ENCODE results near the gene CTRB1. TPM values are rescaled to one million over a fixed set of nuclear protein-coding genes. Genes with fewer than 3 reads are reported as not detected.
"Not testable (repeated sequence)": the region's sequence is repeated elsewhere in the genome, so short reads cannot be mapped to it uniquely, and the experiment has no call there.

CTRB1 gene
- total RNA-seq, 6 donors from 2014 or later: 5.1 to 11.3 TPM; not detected in 4

DNA sequence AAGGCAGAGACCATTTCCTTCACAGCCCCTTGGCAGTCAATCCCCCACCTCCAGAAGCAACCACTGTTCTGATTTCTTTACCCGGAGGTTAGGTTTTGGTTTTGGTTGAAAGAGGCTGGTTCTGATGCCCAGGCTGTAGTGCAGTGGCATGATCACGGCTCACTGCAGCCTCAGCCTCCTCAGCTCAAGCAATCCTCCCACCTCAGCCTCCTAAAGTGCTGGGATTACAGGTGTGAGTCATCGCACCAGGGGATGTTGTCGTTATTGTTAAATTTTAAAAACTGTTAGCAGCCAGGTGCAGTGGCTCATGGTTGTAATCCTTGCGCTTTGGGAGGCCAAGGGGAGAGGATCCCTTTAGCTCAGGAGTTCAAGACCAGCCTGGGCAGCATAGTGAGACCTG, 8.8 kb upstream of the CTRB1 start:
- no peaks in the 10 kb centered on the region for H3K27me3 ChIP-seq
- no peaks in the 10 kb centered on the region for H3K9me3 ChIP-seq
- no peak overlapping the region for H3K4me3 ChIP-seq
- WGBS, 2 donors: 88 to 90% methylated on average over 5 of the region's 5 CpGs
- TF ChIP-seq POLR2A (IDR thresholded peaks at IDR 0.05) (no peak), EP300 (IDR thresholded peaks at IDR 0.05) (no peak), POLR2AphosphoS5 (IDR thresholded peaks at IDR 0.05) (no peak), CTCF (IDR thresholded peaks at IDR 0.05) (no peak)
- H3K27ac ChIP-seq: no peak overlapping the region
- H3K4me1 ChIP-seq: no peaks in the 10 kb centered on the region
- no peaks in the 10 kb centered on the region for H3K36me3 ChIP-seq
- ATAC-seq (ENCODE audit: low FRiP score in 2 of 2) (no peak), DNase-seq (no peak)

GRCh38 chr16:75211286-75211685, 7.5 kb upstream of the CTRB1 start:
- not testable (repeated sequence) for H3K27ac ChIP-seq; H3K4me3 ChIP-seq; ATAC-seq (ENCODE audit: low FRiP score in 2 of 2); H3K27me3 ChIP-seq; H3K9me3 ChIP-seq; H3K4me1 ChIP-seq; H3K36me3 ChIP-seq; DNase-seq
- WGBS, 2 donors: 87 to 93% methylated on average over 9 to 10 of the region's 10 CpGs

DNA sequence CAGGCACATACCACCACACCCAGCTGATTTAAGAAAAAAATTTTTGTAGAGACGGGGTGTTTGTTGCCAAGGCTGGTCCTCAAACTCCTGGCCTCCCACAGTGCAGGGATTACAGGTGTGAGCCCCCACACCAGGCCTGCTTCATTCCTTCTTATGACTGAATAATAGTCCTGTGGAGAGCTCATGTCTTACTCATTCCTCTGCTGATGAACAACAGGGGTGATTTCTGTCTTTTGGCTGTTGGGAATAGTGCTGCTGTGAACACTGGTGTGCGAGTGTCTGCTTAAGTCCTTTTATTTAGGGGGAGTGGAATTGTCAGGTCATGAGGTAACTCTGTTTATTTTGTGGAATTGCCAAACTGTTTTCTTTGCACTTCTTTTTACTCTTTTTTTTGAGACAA, 2.7 kb upstream of the CTRB1 start:
- Histone ChIP-seq H3K9me3 (no peaks in the 10 kb centered on the region), H3K36me3 (no peaks in the 10 kb centered on the region), H3K4me3 (no peak overlapping the region), H3K27ac (no peak overlapping the region), H3K4me1 (peaks cover 0 to 10% (median 0%) of the 10 kb centered on the region in 4 donors), H3K27me3 (no peaks in the 10 kb centered on the region)
- DNase-seq (no peak), ATAC-seq (ENCODE audit: low FRiP score in 2 of 2) (no peak)
- WGBS, 2 donors: 81 to 88% methylated on average over 2 of the region's 2 CpGs
- TF ChIP-seq POLR2AphosphoS5 (IDR thresholded peaks at IDR 0.05): no peak
- no peak for TF ChIP-seq EP300 (IDR thresholded peaks at IDR 0.05)
- no peak for TF ChIP-seq POLR2A (IDR thresholded peaks at IDR 0.05)
- no peak for TF ChIP-seq CTCF (IDR thresholded peaks at IDR 0.05)

- Histone ChIP-seq H3K27ac (no peak overlapping the region), H3K4me3 (no peak overlapping the region), H3K4me1 (peaks cover 0 to 10% (median 0%) of the 10 kb centered on the region in 4 donors), H3K36me3 (no peaks in the 10 kb centered on the region), H3K27me3 (no peaks in the 10 kb centered on the region), H3K9me3 (no peaks in the 10 kb centered on the region)
- 88 to 94% methylated on average over 7 of the region's 7 CpGs for WGBS, 2 donors
- TF ChIP-seq CTCF (IDR thresholded peaks at IDR 0.05) (no peak), POLR2A (IDR thresholded peaks at IDR 0.05) (no peak), POLR2AphosphoS5 (IDR thresholded peaks at IDR 0.05) (no peak), EP300 (IDR thresholded peaks at IDR 0.05) (no peak)
- ATAC-seq (ENCODE audit: low FRiP score in 2 of 2) (no peak), DNase-seq (no peak)
Observed at GRCh38 chr16:75216576-75216975, 2.2 kb upstream of the CTRB1 start.

DNA sequence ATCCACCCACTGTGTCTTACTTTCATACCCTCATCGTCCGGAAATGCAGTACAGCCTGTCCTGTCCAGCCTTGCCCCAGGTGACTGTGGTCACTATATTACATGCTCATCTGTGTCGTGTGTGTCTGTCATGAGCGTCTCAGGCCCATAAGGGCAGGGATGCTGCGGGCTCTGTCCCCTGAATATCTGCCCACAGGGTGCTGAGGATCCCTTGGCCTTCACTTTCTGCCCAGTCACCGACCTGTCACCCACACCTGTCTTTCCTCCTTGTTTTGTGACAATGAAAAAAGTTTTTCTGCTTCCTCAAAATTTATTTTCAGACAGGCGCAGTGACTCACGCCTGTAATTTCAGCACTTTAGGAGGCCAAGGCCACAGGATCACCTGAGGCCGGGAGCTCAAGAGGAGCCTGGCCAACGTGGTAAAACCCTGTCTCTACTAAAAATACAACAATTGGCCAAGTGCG, 1.4 kb upstream of the CTRB1 start:
- TF ChIP-seq EP300 (IDR thresholded peaks at IDR 0.05) (no peak), POLR2A (IDR thresholded peaks at IDR 0.05) (no peak), CTCF (IDR thresholded peaks at IDR 0.05) (no peak), POLR2AphosphoS5 (IDR thresholded peaks at IDR 0.05) (no peak)
- no peak for DNase-seq
- H3K4me3 ChIP-seq: no peak overlapping the region
- H3K27me3 ChIP-seq: no peaks in the 10 kb centered on the region
- H3K36me3 ChIP-seq: no peaks in the 10 kb centered on the region
- peaks cover 0 to 10% (median 0%) of the 10 kb centered on the region in 4 donors for H3K4me1 ChIP-seq
- no peak for ATAC-seq (ENCODE audit: low FRiP score in 2 of 2)
- 89 to 96% methylated on average over 11 of the region's 11 CpGs for WGBS, 2 donors
- H3K9me3 ChIP-seq: no peaks in the 10 kb centered on the region
- no peak overlapping the region for H3K27ac ChIP-seq

Measured in upper lobe of left lung (tissue), 6 donors.